Keratinocyte (primary cell): Measurements from ENCODE around the gene CPT1B.

Experiments used
- EZH2 ChIP-seq: IDR thresholded peaks from one replicate; pipeline ENCODE4 v1.6.1; 2012; ENCODE audit warnings: inconsistent platforms, mild to moderate bottlenecking, low read length, moderate library complexity
- TF ChIP-seq, protein P1 (sequence below), 3 experiments: IDR thresholded peaks in 1 of 3; conservative IDR thresholded peaks in 1 of 3; optimal IDR thresholded peaks in 1 of 3; 2 replicates in 2 of 3; 3 replicates in 1 of 3; pipeline versions ENCODE3 to v1.5.1; 2011; ENCODE audit warnings: low read length in 3 of 3, mild to moderate bottlenecking in 3 of 3, moderate library complexity in 2 of 3, control low read depth in 1 of 3, inconsistent platforms in 1 of 3; ENCODE audit not compliant: insufficient read depth in 2 of 3; ENCODE audit errors: extremely low read depth in 1 of 3

DNA sequence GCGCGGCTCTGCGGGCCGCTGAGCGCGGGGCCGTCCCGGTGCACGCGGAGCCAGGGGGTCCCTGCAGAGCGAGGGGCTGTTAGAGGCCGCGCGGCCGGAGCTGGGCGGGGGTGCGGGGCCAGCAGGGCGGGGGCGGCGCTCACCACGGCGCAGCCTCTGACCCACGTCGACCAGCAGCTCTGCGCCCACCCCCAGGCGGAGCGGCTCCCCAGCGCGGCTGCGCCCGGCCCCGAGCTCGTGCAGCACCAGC lies 52.4 kb downstream of the CPT1B start:
- TF ChIP-seq, protein P1, sequence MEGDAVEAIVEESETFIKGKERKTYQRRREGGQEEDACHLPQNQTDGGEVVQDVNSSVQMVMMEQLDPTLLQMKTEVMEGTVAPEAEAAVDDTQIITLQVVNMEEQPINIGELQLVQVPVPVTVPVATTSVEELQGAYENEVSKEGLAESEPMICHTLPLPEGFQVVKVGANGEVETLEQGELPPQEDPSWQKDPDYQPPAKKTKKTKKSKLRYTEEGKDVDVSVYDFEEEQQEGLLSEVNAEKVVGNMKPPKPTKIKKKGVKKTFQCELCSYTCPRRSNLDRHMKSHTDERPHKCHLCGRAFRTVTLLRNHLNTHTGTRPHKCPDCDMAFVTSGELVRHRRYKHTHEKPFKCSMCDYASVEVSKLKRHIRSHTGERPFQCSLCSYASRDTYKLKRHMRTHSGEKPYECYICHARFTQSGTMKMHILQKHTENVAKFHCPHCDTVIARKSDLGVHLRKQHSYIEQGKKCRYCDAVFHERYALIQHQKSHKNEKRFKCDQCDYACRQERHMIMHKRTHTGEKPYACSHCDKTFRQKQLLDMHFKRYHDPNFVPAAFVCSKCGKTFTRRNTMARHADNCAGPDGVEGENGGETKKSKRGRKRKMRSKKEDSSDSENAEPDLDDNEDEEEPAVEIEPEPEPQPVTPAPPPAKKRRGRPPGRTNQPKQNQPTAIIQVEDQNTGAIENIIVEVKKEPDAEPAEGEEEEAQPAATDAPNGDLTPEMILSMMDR (optimal IDR thresholded peaks at IDR 0.05 in 1 of 3, IDR thresholded peaks at IDR 0.05 in 1 of 3, conservative IDR thresholded peaks at IDR 0.05 in 1 of 3; ENCODE audit: extremely low read depth in 1 of 3, insufficient read depth in 2 of 3, low read length in 3 of 3): no peak
- no peak for TF ChIP-seq EZH2
